Parathyroid adenoma (tissue), 2 donors: ENCODE results near the gene NRIP3.

Experiments used
- H2AFZ ChIP-seq: fragments of 300-600 bp; sonication (generic); one replicate; pipeline ENCODE4 v1.7.0; 2017; ENCODE audit warnings: antibody characterized with exemption, mild to moderate bottlenecking
- H3K27ac ChIP-seq: fragments of 300-600 bp; sonication (generic); one replicate; pipeline ENCODE4 v1.7.0; 2017
- H3K27me3 ChIP-seq: fragments of 300-600 bp; sonication (generic); one replicate; pipeline ENCODE4 v1.7.0; 2017; ENCODE audit warnings: low read length; ENCODE audit not compliant: control insufficient read depth, insufficient read depth
- H3K36me3 ChIP-seq: fragments of 300-600 bp; sonication (generic); one replicate; pipeline ENCODE4 v1.7.0; 2017; ENCODE audit warnings: low read length; ENCODE audit not compliant: control insufficient read depth, insufficient read depth
- H3K4me1 ChIP-seq: fragments of 300-600 bp; sonication (generic); one replicate; pipeline ENCODE4 v1.7.0; 2017; ENCODE audit warnings: control low read depth
- H3K4me2 ChIP-seq: fragments of 300-600 bp; sonication (generic); one replicate; pipeline ENCODE4 v1.7.0; 2017; ENCODE audit warnings: low read length
- H3K4me3 ChIP-seq: fragments of 300-600 bp; sonication (generic); one replicate; pipeline ENCODE4 v1.7.0; 2017; ENCODE audit warnings: low read depth, low read length
- H3K79me2 ChIP-seq: fragments of 300-600 bp; sonication (generic); one replicate; pipeline ENCODE4 v1.7.0; 2017; ENCODE audit warnings: control low read depth
- H3K9ac ChIP-seq: fragments of 300-600 bp; sonication (generic); one replicate; pipeline ENCODE4 v1.7.0; 2017; ENCODE audit warnings: mild to moderate bottlenecking
- H3K9me3 ChIP-seq: fragments of 300-600 bp; sonication (generic); one replicate; pipeline ENCODE4 v1.7.0; 2017; ENCODE audit warnings: low read length; ENCODE audit not compliant: control insufficient read depth
- CTCF ChIP-seq: fragments of 300-600 bp; sonication (generic); IDR thresholded peaks from one replicate; pipeline ENCODE4 v1.7.0; 2017; ENCODE audit warnings: antibody characterized with exemption, mild to moderate bottlenecking
- donor health status: primary hyperparathyroidism.

Gene NRIP3

GRCh38 chr11:9003573-9004182, at the start of gene NRIP3:
NRIP3 (minus strand) TSS chr11:9004001; CDS start chr11:9003935, 66 bp downstream.
- H3K27ac ChIP-seq: no peak within 1 kb of the TSS
- peak within 1 kb of the TSS; percentile 16 for H3K4me3 ChIP-seq
- no peaks in the 10 kb centered on the region for H3K36me3 ChIP-seq
- H2AFZ ChIP-seq: peak within 1 kb of the TSS; percentile 89
- H3K9ac ChIP-seq: no peak within 1 kb of the TSS
- H3K79me2 ChIP-seq: no peaks in the 10 kb centered on the region
- H3K4me2 ChIP-seq: peak within 1 kb of the TSS; percentile 58
- no peaks in the 10 kb centered on the region for H3K9me3 ChIP-seq
- no peaks in the 10 kb centered on the region for H3K4me1 ChIP-seq
- no peaks in the 10 kb centered on the region for H3K27me3 ChIP-seq
- no peak for TF ChIP-seq CTCF

GRCh38 chr11:9052316-9052715, 48.5 kb upstream of the NRIP3 start:
- Histone ChIP-seq H3K27ac (no peak overlapping the region), H2AFZ (no peak overlapping the region), H3K9ac (no peak overlapping the region), H3K36me3 (no peaks in the 10 kb centered on the region), H3K27me3 (no peaks in the 10 kb centered on the region), H3K4me1 (no peaks in the 10 kb centered on the region), H3K9me3 (no peaks in the 10 kb centered on the region), H3K4me3 (no peak overlapping the region), H3K79me2 (no peaks in the 10 kb centered on the region), H3K4me2 (no peak overlapping the region)
- TF ChIP-seq CTCF: no peak

DNA sequence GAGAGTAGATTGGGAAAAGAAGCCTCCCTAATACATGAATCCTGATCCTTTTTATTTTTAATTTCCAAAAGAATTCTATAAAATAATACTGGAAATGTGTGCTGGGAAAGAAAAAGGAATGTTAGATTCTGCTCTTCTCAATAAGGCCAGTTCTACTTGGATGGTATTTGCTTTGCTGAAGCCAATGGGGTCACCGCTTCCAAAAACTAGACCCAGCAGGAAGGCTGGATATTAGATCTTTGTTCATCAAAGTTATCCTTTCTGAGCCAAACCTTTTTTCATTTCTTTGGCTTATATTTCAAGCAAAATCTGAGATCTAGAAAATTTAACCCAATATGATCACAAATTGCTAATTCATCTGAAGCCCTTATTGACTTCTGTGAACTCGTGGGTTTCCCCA, 46.2 kb upstream of the NRIP3 start:
- no peak overlapping the region for H3K27ac ChIP-seq
- no peaks in the 10 kb centered on the region for H3K79me2 ChIP-seq
- no peaks in the 10 kb centered on the region for H3K36me3 ChIP-seq
- TF ChIP-seq CTCF: no peak
- no peaks in the 10 kb centered on the region for H3K4me1 ChIP-seq
- no peak overlapping the region for H3K4me3 ChIP-seq
- H3K4me2 ChIP-seq: no peak overlapping the region
- H3K9ac ChIP-seq: no peak overlapping the region
- no peak overlapping the region for H2AFZ ChIP-seq
- H3K9me3 ChIP-seq: no peaks in the 10 kb centered on the region
- no peaks in the 10 kb centered on the region for H3K27me3 ChIP-seq

- H3K9ac ChIP-seq: no peak overlapping the region
- no peak overlapping the region for H3K4me2 ChIP-seq
- no peaks in the 10 kb centered on the region for H3K9me3 ChIP-seq
- H3K4me3 ChIP-seq: no peak overlapping the region
- H2AFZ ChIP-seq: no peak overlapping the region
- no peaks in the 10 kb centered on the region for H3K79me2 ChIP-seq
- no peaks in the 10 kb centered on the region for H3K4me1 ChIP-seq
- TF ChIP-seq CTCF: no peak
- H3K27me3 ChIP-seq: no peaks in the 10 kb centered on the region
- no peaks in the 10 kb centered on the region for H3K36me3 ChIP-seq
- H3K27ac ChIP-seq: no peak overlapping the region
Observed at GRCh38 chr11:9047964-9048523, 44.2 kb upstream of the NRIP3 start.

DNA sequence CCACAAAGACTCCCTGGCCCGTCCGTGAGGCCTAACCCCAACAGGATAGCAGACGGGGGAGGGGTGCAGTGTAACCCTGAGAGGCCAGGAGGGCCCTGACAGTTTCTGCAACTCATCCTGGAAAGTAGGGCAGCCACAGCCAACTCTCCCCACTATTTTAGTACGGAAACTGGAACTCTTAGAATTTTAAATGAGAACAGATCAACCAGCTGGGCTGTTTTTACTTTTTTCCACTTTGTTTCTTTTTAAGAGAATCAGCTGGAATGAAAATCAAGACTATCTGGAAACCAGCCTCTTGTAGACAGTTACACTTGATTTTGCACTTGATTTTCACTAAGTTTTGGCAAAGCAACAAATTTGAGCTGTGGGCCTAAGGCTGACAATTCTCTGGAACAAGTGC, 42.7 kb upstream of the NRIP3 start:
- no peaks in the 10 kb centered on the region for H3K27me3 ChIP-seq
- no peaks in the 10 kb centered on the region for H3K36me3 ChIP-seq
- no peaks in the 10 kb centered on the region for H3K9me3 ChIP-seq
- no peak overlapping the region for H2AFZ ChIP-seq
- no peak overlapping the region for H3K4me3 ChIP-seq
- H3K27ac ChIP-seq: no peak overlapping the region
- H3K4me2 ChIP-seq: no peak overlapping the region
- no peak overlapping the region for H3K9ac ChIP-seq
- TF ChIP-seq CTCF: no peak
- no peaks in the 10 kb centered on the region for H3K79me2 ChIP-seq
- no peaks in the 10 kb centered on the region for H3K4me1 ChIP-seq
